ENCODE results near the gene WDR64. TPM values are rescaled to one million over a fixed set of nuclear protein-coding genes. Genes with fewer than 3 reads are reported as not detected.

WDR64 gene
- total and polyA plus RNA-seq, 2 experiments from 2014 or later = not detected

- DNase-seq (ENCODE audit: low read depth in 1 of 2, low spot score in 1 of 2) = no peak
- H3K4me3 ChIP-seq = no peak overlapping the region
- no peaks in the 10 kb centered on the region for H3K27me3 ChIP-seq
Measured at GRCh38 chr1:241706257-241706656, 54.2 kb downstream of the WDR64 start.

GRCh38 chr1:241706967-241707366, 54.9 kb downstream of the WDR64 start:
- H3K27me3 ChIP-seq = no peaks in the 10 kb centered on the region
- no peaks in the 10 kb centered on the region for H3K36me3 ChIP-seq
- no peaks in the 10 kb centered on the region for H3K4me1 ChIP-seq (ENCODE audit: low read depth)
- TF ChIP-seq CTCF (IDR thresholded peaks at IDR 0.05; ENCODE audit: low read depth, low read length) = no peak
- H3K9me3 ChIP-seq (ENCODE audit: low read depth) = no peaks in the 10 kb centered on the region
- no peak overlapping the region for H3K27ac ChIP-seq
- H3K4me3 ChIP-seq = no peak overlapping the region
- no peak for DNase-seq (ENCODE audit: low read depth in 1 of 2, low spot score in 1 of 2)

More at GRCh38 chr1:241706257-241706656, 54.2 kb downstream of the WDR64 start:
- Histone ChIP-seq H3K27ac (no peak overlapping the region), H3K36me3 (no peaks in the 10 kb centered on the region), H3K9me3 (ENCODE audit: low read depth) (no peaks in the 10 kb centered on the region), H3K4me1 (ENCODE audit: low read depth) (no peaks in the 10 kb centered on the region)
- no peak for TF ChIP-seq CTCF (IDR thresholded peaks at IDR 0.05; ENCODE audit: low read depth, low read length)

- no peak for TF ChIP-seq CTCF (IDR thresholded peaks at IDR 0.05; ENCODE audit: low read depth, low read length)
- no peak for DNase-seq (ENCODE audit: low read depth in 1 of 2, low spot score in 1 of 2)
- H3K4me3 ChIP-seq = no peak overlapping the region
- no peaks in the 10 kb centered on the region for H3K4me1 ChIP-seq (ENCODE audit: low read depth)
- no peaks in the 10 kb centered on the region for H3K27me3 ChIP-seq
- no peak overlapping the region for H3K27ac ChIP-seq
- no peaks in the 10 kb centered on the region for H3K9me3 ChIP-seq (ENCODE audit: low read depth)
- no peaks in the 10 kb centered on the region for H3K36me3 ChIP-seq
Measured at GRCh38 chr1:241707442-241707841, 55.4 kb downstream of the WDR64 start.

GRCh38 chr1:241711326-241711725, 59.2 kb downstream of the WDR64 start:
- no peak overlapping the region for H3K27ac ChIP-seq
- H3K4me1 ChIP-seq (ENCODE audit: low read depth) = peaks cover 12% of the 10 kb centered on the region
- no peaks in the 10 kb centered on the region for H3K36me3 ChIP-seq
- no peak for DNase-seq (ENCODE audit: low read depth in 1 of 2, low spot score in 1 of 2)
- TF ChIP-seq CTCF (IDR thresholded peaks at IDR 0.05; ENCODE audit: low read depth, low read length) = no peak
- H3K9me3 ChIP-seq (ENCODE audit: low read depth) = no peaks in the 10 kb centered on the region
- H3K4me3 ChIP-seq = no peak overlapping the region
- no peaks in the 10 kb centered on the region for H3K27me3 ChIP-seq

- H3K9me3 ChIP-seq (ENCODE audit: low read depth) = no peaks in the 10 kb centered on the region
- DNase-seq (ENCODE audit: low read depth in 1 of 2, low spot score in 1 of 2) = no peak
- no peak overlapping the region for H3K27ac ChIP-seq
- no peaks in the 10 kb centered on the region for H3K27me3 ChIP-seq
- no peak for TF ChIP-seq CTCF (IDR thresholded peaks at IDR 0.05; ENCODE audit: low read depth, low read length)
- peaks cover 12% of the 10 kb centered on the region for H3K4me1 ChIP-seq (ENCODE audit: low read depth)
- no peak overlapping the region for H3K4me3 ChIP-seq
- H3K36me3 ChIP-seq = no peaks in the 10 kb centered on the region
Measured at GRCh38 chr1:241713316-241713715, 61.2 kb downstream of the WDR64 start.
